Naive thymus-derived CD4-positive, alpha-beta T cell (primary cell): ENCODE data around the gene PACRG. TPM values are rescaled to one million over a fixed set of nuclear protein-coding genes. Genes with fewer than 3 reads are reported as not detected.

ENCODE experiments used
- ATAC-seq: fragments of 150-1000 bp; cut with Tn5 transposase; 2 replicates; pipeline ENCODE4 v1.10.0; 2021; ENCODE audit warnings: mild to moderate bottlenecking, moderate library complexity
- CTCF ChIA-PET: fragments of 350-600 bp; sonication (Branson Sonifier 250); formaldehyde crosslinking; loops from one replicate; lab custom pipeline; 2021; ENCODE audit warnings: antibody characterized with exemption; lab: Charles Lee
- POLR2A ChIA-PET: fragments of 350-600 bp; sonication (Branson Sonifier 250); formaldehyde crosslinking; loops from one replicate; lab custom pipeline; 2021; ENCODE audit warnings: antibody characterized with exemption, inconsistent platforms; lab: Charles Lee
- DNase-seq, 9 donors: peaks; one replicate each; pipeline versions ENCODE4 v3.0.0 to v3.0.0-alpha.2; 2020 to 2022; ENCODE audit warnings: mixed read lengths in 1 of 9
- H3K27ac ChIP-seq: one replicate; pipeline ENCODE4 v1.7.0; 2013; ENCODE audit warnings: mild to moderate bottlenecking, low read depth, low read length, moderate library complexity
- H3K27me3 ChIP-seq, 2 donors: one replicate each; pipeline ENCODE4 v1.7.0; 2013; ENCODE audit warnings: low read length in 2 of 2, mild to moderate bottlenecking in 2 of 2, moderate library complexity in 2 of 2; ENCODE audit not compliant: control insufficient read depth in 2 of 2, insufficient read depth in 2 of 2
- H3K36me3 ChIP-seq, 3 experiments: 1 replicate in 2 of 3; 2 replicates in 1 of 3; pipeline ENCODE4 v1.7.0; 2013; ENCODE audit warnings: low read length in 3 of 3, mild to moderate bottlenecking in 3 of 3, moderate library complexity in 1 of 3; ENCODE audit not compliant: insufficient read depth in 3 of 3, control insufficient read depth in 2 of 3
- H3K4me1 ChIP-seq, 2 donors: one replicate each; pipeline ENCODE4 v1.7.0; 2013; ENCODE audit warnings: low read length in 2 of 2, mild to moderate bottlenecking in 2 of 2, moderate library complexity in 1 of 2; ENCODE audit not compliant: control insufficient read depth in 2 of 2, insufficient read depth in 2 of 2
- H3K4me3 ChIP-seq: 2 replicates; pipeline ENCODE4 v1.7.0; 2013; ENCODE audit warnings: mild to moderate bottlenecking, low read length
- H3K9me3 ChIP-seq, 3 experiments: 1 replicate in 2 of 3; 2 replicates in 1 of 3; pipeline ENCODE4 v1.7.0; 2013; ENCODE audit warnings: low read length in 3 of 3; ENCODE audit not compliant: control insufficient read depth in 2 of 3
- H3K27ac Mint-ChIP-seq, 9 donors: one replicate each; pipeline ENCODE4 v1.8.0; 2020 to 2022; ENCODE audit warnings: mixed read lengths in 9 of 9, mild to moderate bottlenecking in 8 of 9, moderate library complexity in 5 of 9, inconsistent platforms in 2 of 9
- H3K27me3 Mint-ChIP-seq, 5 donors: one replicate each; pipeline ENCODE4 v1.8.0; 2021 to 2022; ENCODE audit warnings: mixed read lengths in 5 of 5, mild to moderate bottlenecking in 1 of 5
- H3K36me3 Mint-ChIP-seq, 5 donors: one replicate each; pipeline ENCODE4 v1.8.0; 2020 to 2022; ENCODE audit warnings: mixed read lengths in 5 of 5, mild to moderate bottlenecking in 3 of 5, inconsistent platforms in 1 of 5
- H3K4me1 Mint-ChIP-seq, 7 donors: one replicate each; pipeline ENCODE4 v1.8.0; 2020 to 2022; ENCODE audit warnings: mixed read lengths in 7 of 7, mild to moderate bottlenecking in 3 of 7, inconsistent platforms in 1 of 7
- H3K4me3 Mint-ChIP-seq, 10 donors: one replicate each; pipeline ENCODE4 v1.8.0; 2020 to 2022; ENCODE audit warnings: mild to moderate bottlenecking in 10 of 10, mixed read lengths in 10 of 10, moderate library complexity in 6 of 10, inconsistent platforms in 2 of 10
- H3K9me3 Mint-ChIP-seq, 11 donors: one replicate each; pipeline ENCODE4 v1.8.0; 2020 to 2022; ENCODE audit warnings: mixed read lengths in 11 of 11, mild to moderate bottlenecking in 4 of 11, inconsistent platforms in 1 of 11, moderate library complexity in 1 of 11
- intact Hi-C, 2 donors: fragments of 100-400 bp; cut with micrococcal nuclease; formaldehyde crosslinking; loops; one replicate each; pipeline ENCODE4 v1.15.1; 2023
- polyA plus RNA-seq, 2 donors: library from polyadenylated mRNA; unstranded; fragments of 300-500 nt; fragmentation: Illumina TruSeq; gene quantifications; one replicate each; pipeline ENCODE4 v1.2.3, GENCODE V29; 2021
- total RNA-seq, 6 experiments: library from RNA in 5 of 6; stranded (reverse) in 5 of 6; gene quantifications; 1 replicate in 5 of 6; 2 replicates in 1 of 6; pipeline ENCODE4 v1.2.3 and lab custom pipeline; 2021 to 2026

PACRG gene
- total and polyA plus RNA-seq, 7 experiments from 2014 or later, result 0.89 to 2.2 (median 1.5) TPM; not detected in 1

- H3K27me3 Mint-ChIP-seq, result no peaks in the 10 kb centered on the region
- no peak for ATAC-seq
- H3K27ac ChIP-seq, result no peak overlapping the region
- no peak overlapping the region for H3K27ac Mint-ChIP-seq
- H3K9me3 Mint-ChIP-seq, result no peaks in the 10 kb centered on the region
- no peaks in the 10 kb centered on the region for H3K36me3 ChIP-seq
- ChIA-PET CTCF (no interaction called here), POLR2A (no interaction called here)
- no peak overlapping the region for H3K4me3 Mint-ChIP-seq
- no peak for DNase-seq
- no peaks in the 10 kb centered on the region for H3K36me3 Mint-ChIP-seq
- no peak overlapping the region for H3K4me3 ChIP-seq
- H3K4me1 Mint-ChIP-seq, result peaks cover 0 to 2% (median 0%) of the 10 kb centered on the region in 7 donors
- intact Hi-C loops, result no loop called here
- no peaks in the 10 kb centered on the region for H3K4me1 ChIP-seq
- H3K27me3 ChIP-seq, result no peaks in the 10 kb centered on the region
- H3K9me3 ChIP-seq, result no peaks in the 10 kb centered on the region
These were observed 618.8 kb downstream of the PACRG start for GRCh38 chr6:163346497-163346961.

- H3K27ac Mint-ChIP-seq, result no peak overlapping the region
- peaks cover 0 to 2% (median 0%) of the 10 kb centered on the region in 7 donors for H3K4me1 Mint-ChIP-seq
- Histone ChIP-seq H3K27ac (no peak overlapping the region), H3K4me3 (no peak overlapping the region), H3K4me1 (no peaks in the 10 kb centered on the region), H3K27me3 (no peaks in the 10 kb centered on the region), H3K36me3 (no peaks in the 10 kb centered on the region), H3K9me3 (no peaks in the 10 kb centered on the region)
- no peaks in the 10 kb centered on the region for H3K27me3 Mint-ChIP-seq
- intact Hi-C loops, result no loop called here
- H3K36me3 Mint-ChIP-seq, result no peaks in the 10 kb centered on the region
- POLR2A ChIA-PET, result no interaction called here
- DNase-seq (no peak), ATAC-seq (no peak)
- H3K9me3 Mint-ChIP-seq, result no peaks in the 10 kb centered on the region
- no peak overlapping the region for H3K4me3 Mint-ChIP-seq
- CTCF ChIA-PET, result no interaction called here
These were observed 619.3 kb downstream of the PACRG start for GRCh38 chr6:163347021-163347446.

- Mint-ChIP-seq H3K36me3 (no peaks in the 10 kb centered on the region), H3K4me1 (peaks cover 0 to 2% (median 0%) of the 10 kb centered on the region in 7 donors), H3K27me3 (no peaks in the 10 kb centered on the region), H3K27ac (no peak overlapping the region), H3K4me3 (no peak overlapping the region), H3K9me3 (no peaks in the 10 kb centered on the region)
- no peak overlapping the region for H3K4me3 ChIP-seq
- H3K36me3 ChIP-seq, result no peaks in the 10 kb centered on the region
- intact Hi-C loops, result no loop called here
- H3K4me1 ChIP-seq, result no peaks in the 10 kb centered on the region
- ATAC-seq, result no peak
- H3K27me3 ChIP-seq, result no peaks in the 10 kb centered on the region
- ChIA-PET CTCF (no interaction called here), POLR2A (no interaction called here)
- no peaks in the 10 kb centered on the region for H3K9me3 ChIP-seq
- no peak for DNase-seq
- H3K27ac ChIP-seq, result no peak overlapping the region
These were observed 621.3 kb downstream of the PACRG start for GRCh38 chr6:163348789-163349680.

GRCh38 chr6:163349696-163350095 lies 621.9 kb downstream of the PACRG start:
- H3K36me3 ChIP-seq, result no peaks in the 10 kb centered on the region
- H3K4me3 ChIP-seq, result no peak overlapping the region
- POLR2A ChIA-PET, result no interaction called here
- no peak overlapping the region for H3K4me3 Mint-ChIP-seq
- peaks cover 0 to 4% (median 0%) of the 10 kb centered on the region in 7 donors for H3K4me1 Mint-ChIP-seq
- no peak overlapping the region for H3K27ac Mint-ChIP-seq
- H3K9me3 Mint-ChIP-seq, result no peaks in the 10 kb centered on the region
- H3K36me3 Mint-ChIP-seq, result no peaks in the 10 kb centered on the region
- ATAC-seq (no peak), DNase-seq (no peak)
- H3K4me1 ChIP-seq, result no peaks in the 10 kb centered on the region
- no peak overlapping the region for H3K27ac ChIP-seq
- no peaks in the 10 kb centered on the region for H3K9me3 ChIP-seq
- H3K27me3 ChIP-seq, result no peaks in the 10 kb centered on the region
- intact Hi-C loops, result no loop called here
- H3K27me3 Mint-ChIP-seq, result no peaks in the 10 kb centered on the region
- CTCF ChIA-PET, result no interaction called here

- ChIA-PET POLR2A (no interaction called here), CTCF (no interaction called here)
- no peaks in the 10 kb centered on the region for H3K27me3 ChIP-seq
- Mint-ChIP-seq H3K36me3 (no peaks in the 10 kb centered on the region), H3K27ac (no peak overlapping the region), H3K4me3 (no peak overlapping the region), H3K4me1 (peaks cover 0 to 5% (median 0%) of the 10 kb centered on the region in 7 donors), H3K9me3 (no peaks in the 10 kb centered on the region), H3K27me3 (no peaks in the 10 kb centered on the region)
- intact Hi-C loops, result no loop called here
- no peak overlapping the region for H3K4me3 ChIP-seq
- ATAC-seq, result no peak
- no peak for DNase-seq
- H3K36me3 ChIP-seq, result no peaks in the 10 kb centered on the region
- no peak overlapping the region for H3K27ac ChIP-seq
- no peaks in the 10 kb centered on the region for H3K9me3 ChIP-seq
- H3K4me1 ChIP-seq, result no peaks in the 10 kb centered on the region
These were observed 623.2 kb downstream of the PACRG start for GRCh38 chr6:163351013-163351412.

GRCh38 chr6:163352011-163352685 lies 624.4 kb downstream of the PACRG start:
- no peaks in the 10 kb centered on the region for H3K4me1 ChIP-seq
- ATAC-seq (no peak), DNase-seq (no peak)
- Mint-ChIP-seq H3K27ac (no peak overlapping the region), H3K9me3 (no peaks in the 10 kb centered on the region), H3K36me3 (no peaks in the 10 kb centered on the region), H3K4me3 (no peak overlapping the region), H3K27me3 (no peaks in the 10 kb centered on the region), H3K4me1 (peaks cover 0 to 5% (median 0%) of the 10 kb centered on the region in 7 donors)
- H3K4me3 ChIP-seq, result no peak overlapping the region
- no peaks in the 10 kb centered on the region for H3K36me3 ChIP-seq
- no peaks in the 10 kb centered on the region for H3K9me3 ChIP-seq
- intact Hi-C loops, result no loop called here
- H3K27ac ChIP-seq, result no peak overlapping the region
- ChIA-PET CTCF (no interaction called here), POLR2A (no interaction called here)
- no peaks in the 10 kb centered on the region for H3K27me3 ChIP-seq
